T-helper 2 cell treated with Interferon-gamma antibody and Interleukin-4, amounts not matched to agents 100 ng/mL and 5 ng/mL, for 36 hours (primary cell): ENCODE data around the gene DOK7. TPM values are rescaled to one million over a fixed set of nuclear protein-coding genes. Genes with fewer than 3 reads are reported as not detected.

Experiments used
- intact Hi-C: fragments of 100-400 bp; cut with micrococcal nuclease; formaldehyde crosslinking; loops from one replicate; pipeline ENCODE4 v1.15.1; 2023
- total RNA-seq: library from RNA; stranded (reverse); gene quantifications from 2 replicates; pipeline ENCODE4 v1.2.3, GENCODE V29; 2022

DOK7 gene
- total RNA-seq, 1 donor from 2014 or later, result not detected

DNA sequence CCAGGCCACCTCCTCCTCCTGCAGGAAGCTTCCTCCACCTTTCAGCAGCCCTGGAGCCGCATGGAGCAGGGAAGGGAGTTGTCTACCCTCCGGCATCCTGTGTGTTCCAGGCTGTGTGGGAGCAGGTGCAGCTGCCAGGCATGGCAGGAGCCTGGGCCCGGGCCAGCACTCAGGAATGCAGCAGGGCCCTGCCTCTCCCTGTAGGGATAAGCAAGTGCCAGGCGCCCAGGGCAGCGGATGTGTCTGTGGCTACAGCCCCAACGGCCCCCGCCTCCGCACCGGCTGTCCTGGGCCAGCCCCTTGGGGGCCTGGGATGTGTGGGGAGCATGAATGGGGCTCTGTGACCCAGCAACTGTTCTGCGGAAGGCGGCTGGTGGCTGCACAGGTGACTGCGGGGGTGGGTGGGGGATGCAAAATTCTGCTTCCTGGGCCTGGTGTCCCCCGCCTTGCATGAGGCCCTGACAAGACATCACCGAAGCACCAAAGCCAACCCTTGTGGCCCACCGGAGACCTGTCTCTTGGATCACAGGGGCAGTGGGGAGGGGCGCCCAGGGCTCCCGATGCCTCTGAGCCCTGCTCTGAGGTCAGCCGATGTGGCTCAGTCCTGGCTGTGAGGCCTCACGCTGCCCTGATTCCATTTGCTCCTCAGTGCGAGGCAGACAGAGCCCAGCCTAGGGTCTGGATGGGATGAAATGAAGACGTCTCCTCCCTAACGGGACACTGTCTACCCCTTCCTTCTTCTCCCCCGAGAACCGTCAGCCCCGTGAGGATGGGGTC, 1.4 kb upstream of the DOK7 start:
- intact Hi-C loops, result no loop called here

GRCh38 chr4:3462321-3462789, 751 bp upstream of the DOK7 start:
- intact Hi-C loops, result no loop called here

DNA sequence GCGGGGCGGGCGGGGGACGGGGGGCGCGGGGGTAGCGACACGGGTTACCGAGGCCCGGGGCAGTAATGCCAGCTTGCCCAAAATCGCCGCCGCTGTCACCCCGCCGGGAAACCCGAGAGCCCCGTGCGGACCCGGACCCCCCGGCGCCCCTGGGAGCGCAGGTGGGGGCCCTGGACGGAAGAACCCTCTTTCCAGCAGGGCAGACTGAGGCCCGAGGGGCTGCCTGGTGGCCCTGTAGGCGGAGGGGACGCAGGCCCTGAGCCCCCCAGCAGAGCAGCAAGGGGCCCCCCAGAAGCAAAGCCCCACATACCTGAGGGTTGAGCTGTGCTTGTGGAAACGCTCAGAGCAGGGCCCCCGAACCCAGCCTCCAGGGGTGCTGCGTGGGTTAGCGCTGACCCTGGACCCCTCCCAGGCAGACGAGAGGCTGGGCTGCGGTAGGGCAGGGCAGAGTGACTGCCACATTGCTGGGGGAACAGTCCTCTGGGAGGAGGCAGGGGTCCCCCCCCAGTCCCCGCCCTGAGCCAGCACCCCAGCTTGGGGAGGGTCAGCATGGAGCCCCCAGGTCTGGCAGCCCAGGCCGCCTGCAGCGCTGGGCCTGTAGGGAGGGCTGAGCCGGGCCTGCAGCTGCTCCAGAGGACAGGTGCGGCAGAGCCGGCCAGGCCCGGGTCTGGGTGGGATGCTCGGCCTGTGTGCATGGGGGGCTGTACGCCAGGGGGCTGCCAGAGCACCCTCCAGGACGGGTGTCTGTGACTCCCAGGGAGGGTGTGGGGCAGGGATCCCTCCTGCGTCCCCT, 646 bp downstream of the DOK7 start:
- intact Hi-C loops, result no loop called here

- intact Hi-C loops, result no loop called here
These were observed 1.3 kb downstream of the DOK7 start for GRCh38 chr4:3464349-3464905.

- intact Hi-C loops, result no loop called here
These were observed 2.0 kb downstream of the DOK7 start for GRCh38 chr4:3464911-3465697.

DNA sequence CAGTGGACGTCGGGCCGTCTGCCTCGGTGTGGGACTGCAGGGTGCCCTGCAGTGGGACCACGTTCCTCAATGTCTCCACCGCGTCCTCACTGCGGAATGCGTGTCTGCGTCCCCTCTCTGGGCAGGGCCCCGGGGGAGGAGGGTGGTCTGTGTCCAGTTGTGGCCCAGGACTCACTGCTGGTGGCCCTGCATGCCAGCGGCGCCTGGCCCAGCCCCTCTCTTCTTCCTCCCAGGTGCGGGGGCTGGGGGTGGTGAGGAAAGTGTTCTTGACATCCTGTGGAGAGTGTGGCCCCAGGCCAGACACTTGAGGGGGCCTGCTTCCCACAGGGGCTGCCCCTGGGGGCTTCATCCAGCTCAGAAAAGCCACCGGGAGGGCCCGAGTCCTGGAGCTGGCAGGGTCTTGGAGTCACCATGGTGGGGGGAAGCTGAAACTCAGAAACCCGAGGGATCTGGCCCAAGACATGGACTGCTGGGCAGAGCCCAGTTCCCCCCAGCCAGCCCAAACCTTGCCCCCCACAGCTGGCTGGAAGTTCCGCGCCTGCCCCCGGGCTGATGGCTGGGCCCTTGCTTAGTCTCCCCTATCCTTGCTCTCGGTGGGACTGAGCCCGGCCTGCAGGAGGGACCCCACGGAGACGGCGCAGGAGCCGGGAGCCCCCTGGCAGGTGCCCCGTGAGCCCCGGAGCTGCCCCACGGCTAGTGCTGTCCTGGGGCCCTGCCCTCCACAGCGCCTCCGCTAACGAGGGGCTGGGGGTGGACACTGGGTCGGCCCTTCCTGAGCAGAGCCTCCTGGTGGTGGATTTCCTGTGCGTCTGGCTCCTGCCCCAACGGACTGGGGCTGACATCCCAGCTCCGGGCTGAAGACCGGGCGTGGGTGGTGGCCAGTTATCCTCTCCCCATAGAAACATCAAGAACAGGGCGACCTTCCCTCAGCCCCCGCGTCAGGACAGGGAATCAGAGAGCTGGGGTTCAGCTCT, 2.9 kb downstream of the DOK7 start:
- intact Hi-C loops, result no loop called here

- intact Hi-C loops, result no loop called here
These were observed 3.8 kb downstream of the DOK7 start for GRCh38 chr4:3466691-3467600.

GRCh38 chr4:3467601-3468031, 4.5 kb downstream of the DOK7 start:
- intact Hi-C loops, result no loop called here

DNA sequence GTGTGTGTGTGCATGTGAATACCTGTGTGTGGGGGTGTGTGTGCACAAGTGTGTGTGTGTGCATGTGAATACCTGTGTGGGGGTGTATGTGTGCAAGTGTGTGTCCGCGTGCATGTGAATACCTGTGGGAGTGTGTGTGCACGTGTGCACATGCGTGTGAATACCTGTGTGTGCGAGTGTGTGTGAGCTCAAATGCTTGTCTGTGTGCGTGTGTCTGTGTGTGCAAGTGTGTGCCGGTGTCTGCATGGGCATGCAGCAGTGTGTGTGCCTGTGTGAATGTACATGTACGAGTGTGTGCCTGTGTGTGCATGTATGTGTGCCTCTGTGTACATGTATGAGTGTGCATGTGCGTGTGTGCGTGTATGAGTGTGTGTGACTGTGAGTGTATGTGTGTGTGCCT, 5.0 kb downstream of the DOK7 start:
- intact Hi-C loops, result no loop called here

GRCh38 chr4:3468804-3469203, 5.7 kb downstream of the DOK7 start:
- intact Hi-C loops, result no loop called here

DNA sequence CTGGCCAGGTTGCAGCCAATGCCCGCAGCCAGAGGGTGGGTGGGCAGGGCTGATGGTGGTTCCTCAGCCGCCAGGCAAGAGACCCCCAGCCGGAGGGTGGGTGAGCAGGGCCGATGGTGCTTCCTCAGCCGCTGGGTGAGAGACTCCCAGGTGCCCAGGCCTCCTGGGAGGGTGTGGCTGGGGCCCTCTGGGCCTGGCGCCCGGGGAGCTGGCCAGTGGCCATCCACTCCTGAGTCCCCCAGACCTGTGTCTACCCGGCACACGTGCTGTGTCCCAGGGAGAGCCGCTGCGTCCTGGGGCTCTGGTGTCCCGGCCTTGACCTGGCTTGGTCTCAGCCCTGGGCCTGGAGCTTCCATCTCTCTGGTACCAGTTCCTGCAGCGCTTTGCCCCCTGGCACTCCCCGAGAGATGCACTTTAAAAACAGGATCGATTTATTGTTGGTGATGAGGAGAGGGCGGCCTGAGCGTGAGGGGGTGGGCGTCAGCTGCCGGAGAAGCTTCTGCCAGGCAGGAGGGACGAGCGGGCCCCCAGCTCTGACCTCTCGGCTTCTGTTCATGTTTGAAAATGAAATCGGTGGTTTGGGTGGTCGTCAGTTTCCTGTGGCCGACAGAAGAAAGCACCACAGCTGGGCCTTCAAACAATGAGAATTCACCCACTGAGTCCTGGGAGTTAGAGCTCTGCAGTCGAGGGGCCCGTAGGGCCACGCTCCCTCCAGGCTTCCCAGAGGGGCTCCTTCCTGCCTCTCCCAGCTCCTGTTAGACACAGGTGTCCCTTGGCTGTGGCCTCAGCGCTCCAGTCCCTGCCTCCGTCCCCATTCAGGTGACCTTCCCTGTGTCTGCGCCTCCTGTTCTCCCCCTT, 6.5 kb downstream of the DOK7 start:
- intact Hi-C loops, result no loop called here

DNA sequence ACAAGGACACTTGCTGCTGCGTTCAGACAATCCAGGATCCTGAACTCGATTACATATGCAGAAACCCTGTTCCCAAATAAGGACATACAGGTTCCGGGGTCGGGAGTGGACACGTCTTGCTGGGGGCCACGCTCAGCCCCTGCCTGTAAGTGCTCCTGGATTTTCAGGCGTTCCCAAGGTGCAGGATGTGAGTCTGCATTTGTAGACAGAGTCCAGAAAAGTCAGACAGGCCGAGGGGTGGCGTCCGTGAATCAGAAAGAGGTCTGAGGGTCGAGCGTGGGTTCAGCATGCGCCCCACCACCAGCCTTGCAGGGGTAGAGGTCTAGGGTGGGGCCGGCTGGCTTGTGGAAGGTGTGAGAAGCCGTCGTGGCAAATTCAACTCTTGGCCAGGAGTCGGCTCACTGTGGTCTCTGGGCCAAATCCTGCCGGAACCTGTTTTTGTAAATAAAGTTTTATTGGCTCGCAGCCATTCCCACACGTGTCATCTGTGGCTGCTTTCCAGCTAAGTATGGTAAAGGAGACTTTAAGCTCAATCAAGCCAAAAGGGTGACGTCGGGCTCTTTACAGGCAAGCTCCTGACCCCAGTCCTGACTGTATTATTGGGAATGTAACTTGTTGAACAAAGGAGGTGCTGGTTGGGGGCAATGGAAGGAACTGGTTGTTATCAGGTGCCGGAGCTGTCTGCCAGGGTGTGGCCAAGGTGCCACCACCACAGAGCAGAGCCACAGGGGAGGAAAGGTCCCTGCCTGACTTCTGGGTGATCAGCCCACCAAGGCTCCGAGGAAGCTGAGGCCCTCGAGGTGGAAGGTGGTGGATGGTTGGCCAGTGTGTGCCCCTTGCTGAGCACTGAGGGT, 7.4 kb downstream of the DOK7 start:
- intact Hi-C loops, result no loop called here

DNA sequence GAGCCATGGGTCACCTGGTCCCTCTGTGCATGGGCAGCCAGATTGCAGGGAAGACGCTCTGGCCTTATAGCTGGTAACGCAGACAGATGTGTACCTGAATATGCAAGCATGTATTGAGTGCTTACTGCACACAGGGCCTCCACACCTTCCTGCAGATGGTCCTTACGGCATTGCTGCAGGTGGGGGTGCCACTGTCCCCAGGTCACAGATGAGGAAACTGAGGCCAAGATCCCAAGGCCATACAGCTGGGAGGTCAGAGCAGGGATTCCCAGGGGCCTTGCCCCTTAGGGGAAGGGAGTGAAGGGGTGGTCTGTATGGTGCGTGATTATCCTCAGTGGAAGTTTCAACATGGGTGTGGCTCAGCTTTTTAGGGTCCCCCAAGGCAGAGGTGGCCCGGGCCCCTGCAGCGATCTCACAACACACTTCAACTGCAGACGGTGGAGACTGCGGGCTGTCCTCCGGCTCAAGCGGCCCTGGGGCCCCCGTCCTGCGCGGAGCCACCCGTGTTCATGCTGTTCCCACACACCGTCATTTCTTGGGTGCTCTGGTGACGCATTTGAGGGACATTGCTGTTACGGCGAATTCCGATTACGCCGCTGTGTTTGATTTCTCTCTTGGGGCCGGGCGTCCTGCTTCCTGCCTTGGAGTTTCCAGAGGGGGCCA, 8.1 kb downstream of the DOK7 start:
- intact Hi-C loops, result no loop called here

GRCh38 chr4:3471886-3472285, 8.8 kb downstream of the DOK7 start:
- intact Hi-C loops, result no loop called here

- intact Hi-C loops, result no loop called here
These were observed 9.5 kb downstream of the DOK7 start for GRCh38 chr4:3472411-3473141.
